IPS-18a (cell line): ENCODE data around the gene HYOU1.
"Not testable (repeated sequence)": the region's sequence is repeated elsewhere in the genome, so short reads cannot be mapped to it uniquely, and the experiment has no call there.

Experiments used
- H3K27ac ChIP-seq: one replicate; pipeline ENCODE4 v1.5.1; 2013; ENCODE audit warnings: low read length
- H3K27me3 ChIP-seq: one replicate; pipeline ENCODE4 v1.6.1; 2013; ENCODE audit warnings: mild to moderate bottlenecking, low read length; ENCODE audit not compliant: control insufficient read depth, insufficient read depth
- H3K36me3 ChIP-seq: one replicate; pipeline ENCODE4 v1.6.1; 2013; ENCODE audit warnings: low read depth, low read length; ENCODE audit not compliant: control insufficient read depth
- H3K4me1 ChIP-seq: one replicate; pipeline ENCODE4 v1.6.1; 2013; ENCODE audit warnings: low read depth, low read length; ENCODE audit not compliant: control insufficient read depth
- H3K4me3 ChIP-seq: one replicate; pipeline ENCODE4 v1.5.1; 2013; ENCODE audit warnings: low read length
- H3K9ac ChIP-seq: one replicate; pipeline ENCODE4 v1.6.1; 2013; ENCODE audit warnings: mild to moderate bottlenecking, low read length, moderate library complexity
- H3K9me3 ChIP-seq: one replicate; pipeline ENCODE4 v1.6.1; 2013; ENCODE audit warnings: low read depth, low read length; ENCODE audit not compliant: control insufficient read depth

The HYOU1 gene

DNA sequence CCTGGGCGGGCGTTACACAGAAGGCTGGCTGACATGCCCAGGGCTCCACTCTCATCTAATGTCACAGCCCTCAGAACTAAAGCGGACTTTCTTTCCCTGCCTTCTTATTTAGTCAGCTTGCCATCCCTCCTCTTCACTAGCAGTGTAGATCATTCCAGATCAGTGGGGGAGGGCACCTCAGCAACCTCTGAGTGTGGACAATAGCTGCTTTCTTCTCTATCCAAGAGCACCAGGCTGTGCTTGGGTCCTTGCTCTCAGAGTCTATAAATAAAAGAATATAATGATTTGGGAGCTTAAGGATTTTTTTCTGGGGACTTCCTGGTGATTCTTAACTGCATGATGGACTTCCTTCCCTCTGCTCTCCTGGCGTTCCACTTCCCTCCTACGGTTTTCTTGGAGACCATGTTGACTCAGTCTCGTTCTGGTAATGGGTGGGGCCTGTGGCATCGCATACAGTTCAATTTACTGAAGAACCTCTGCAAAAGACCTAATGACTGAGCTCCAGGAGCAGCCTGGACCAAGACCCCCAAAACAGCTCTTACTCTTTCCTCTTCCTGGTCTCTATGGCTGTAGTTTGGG, 24.8 kb upstream of the HYOU1 start:
- H3K27me3 ChIP-seq: no peaks in the 10 kb centered on the region
- H3K9me3 ChIP-seq: no peaks in the 10 kb centered on the region
- H3K9ac ChIP-seq: no peak overlapping the region
- H3K4me1 ChIP-seq: no peaks in the 10 kb centered on the region
- H3K27ac ChIP-seq: no peak overlapping the region
- no peak overlapping the region for H3K4me3 ChIP-seq
- H3K36me3 ChIP-seq: peaks cover 48% of the 10 kb centered on the region

DNA sequence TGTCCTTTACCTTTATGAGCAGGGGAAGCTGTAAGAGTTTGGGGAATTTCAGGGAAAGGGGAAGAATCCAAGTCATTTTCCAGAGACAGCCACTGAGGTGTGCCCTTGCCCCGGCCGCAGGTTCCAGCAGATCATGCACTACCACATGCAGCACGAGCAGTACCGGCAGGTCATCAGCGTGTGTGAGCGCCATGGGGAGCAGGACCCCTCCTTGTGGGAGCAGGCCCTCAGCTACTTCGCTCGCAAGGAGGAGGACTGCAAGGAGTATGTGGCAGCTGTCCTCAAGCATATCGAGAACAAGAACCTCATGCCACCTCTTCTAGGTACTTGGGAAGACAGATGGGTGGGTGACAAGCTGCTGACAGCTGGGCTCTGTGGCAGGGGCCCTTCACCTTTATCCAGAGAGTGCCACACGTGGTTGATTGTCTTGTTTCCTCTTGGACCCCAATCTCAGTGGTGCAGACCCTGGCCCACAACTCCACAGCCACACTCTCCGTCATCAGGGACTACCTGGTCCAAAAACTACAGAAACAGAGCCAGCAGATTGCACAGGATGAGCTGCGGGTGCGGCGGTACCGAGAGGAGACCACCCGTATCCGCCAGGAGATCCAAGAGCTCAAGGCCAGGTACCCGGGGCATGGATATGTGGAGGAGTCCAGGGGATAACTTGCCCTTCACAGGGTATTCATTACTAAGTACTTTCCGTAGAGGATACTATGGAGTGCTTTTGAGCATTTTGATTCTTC, 21.8 kb upstream of the HYOU1 start:
- Histone ChIP-seq H3K4me3 (no peak overlapping the region), H3K27ac (no peak overlapping the region), H3K36me3 (peaks cover 56% of the 10 kb centered on the region), H3K27me3 (no peaks in the 10 kb centered on the region), H3K9me3 (no peaks in the 10 kb centered on the region), H3K4me1 (no peaks in the 10 kb centered on the region), H3K9ac (no peak overlapping the region)

DNA sequence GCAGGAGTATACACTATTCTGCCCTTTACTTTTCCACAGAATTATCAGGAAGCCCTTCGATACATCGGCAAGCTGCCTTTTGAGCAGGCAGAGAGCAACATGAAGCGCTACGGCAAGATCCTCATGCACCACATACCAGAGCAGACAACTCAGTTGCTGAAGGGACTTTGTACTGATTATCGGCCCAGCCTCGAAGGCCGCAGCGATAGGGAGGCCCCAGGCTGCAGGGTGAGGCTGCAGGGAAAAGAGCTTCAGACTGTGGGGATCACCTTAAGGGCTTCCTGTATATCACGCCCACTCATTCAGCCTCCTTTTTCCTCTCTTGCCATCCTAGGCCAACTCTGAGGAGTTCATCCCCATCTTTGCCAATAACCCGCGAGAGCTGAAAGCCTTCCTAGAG, 20.8 kb upstream of the HYOU1 start:
- H3K27ac ChIP-seq: no peak overlapping the region

DNA sequence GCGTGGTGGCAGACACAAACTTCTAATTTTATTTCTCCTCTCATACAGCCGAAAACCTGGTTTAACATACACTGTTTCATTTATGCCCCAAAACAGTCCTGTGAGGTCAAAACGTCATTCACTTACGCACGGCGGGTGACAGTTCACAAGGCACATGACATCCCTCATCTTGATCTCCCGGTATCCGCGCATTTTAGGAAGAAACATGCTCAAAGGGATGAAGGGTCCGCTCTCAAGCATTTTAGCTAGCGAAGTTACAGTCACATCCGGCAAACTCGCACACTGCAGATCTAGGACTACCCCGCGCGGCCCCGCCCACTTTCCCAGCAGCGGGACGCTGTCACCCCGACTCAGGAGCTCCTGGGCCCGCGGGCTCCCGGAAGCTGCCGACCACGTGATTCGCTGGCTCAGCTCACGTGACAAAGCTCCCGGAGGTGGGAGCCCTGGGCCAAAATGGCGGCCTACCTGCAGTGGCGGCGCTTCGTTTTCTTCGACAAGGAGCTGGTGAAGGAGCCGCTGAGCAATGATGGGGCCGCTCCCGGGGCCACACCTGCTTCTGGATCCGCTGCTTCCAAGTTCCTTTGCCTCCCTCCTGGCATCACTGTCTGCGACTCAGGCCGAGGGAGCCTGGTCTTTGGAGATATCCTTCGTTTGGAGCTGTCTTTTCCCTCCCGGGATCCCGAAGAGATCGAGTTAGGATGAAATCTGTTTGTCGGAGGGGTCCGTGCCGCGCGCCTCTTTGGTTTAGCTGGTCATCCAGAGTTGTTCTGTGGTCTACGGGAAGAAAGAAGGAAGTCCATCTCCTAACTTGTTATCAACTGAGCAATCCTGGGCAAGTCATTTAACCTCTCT, 10.6 kb upstream of the HYOU1 start, which contains the start of gene VPS11:
Gene VPS11 (plus strand): TSS at position 448 of the 852 bp plus-strand sequence. CDS start 6 bp downstream, at position 454.
- peaks cover 21% of the 10 kb centered on the region for H3K36me3 ChIP-seq
- no peaks in the 10 kb centered on the region for H3K4me1 ChIP-seq
- no peaks in the 10 kb centered on the region for H3K9me3 ChIP-seq
- no peaks in the 10 kb centered on the region for H3K27me3 ChIP-seq
- H3K27ac ChIP-seq: no peak within 1 kb of the TSS
- peak within 1 kb of the TSS; percentile 91 for H3K9ac ChIP-seq
- peak within 1 kb of the TSS; percentile 95 for H3K4me3 ChIP-seq

More for the DNA sequence above, 20.8 kb upstream of the HYOU1 start:
- Histone ChIP-seq H3K27me3 (no peaks in the 10 kb centered on the region), H3K9me3 (no peaks in the 10 kb centered on the region), H3K4me3 (no peak overlapping the region), H3K4me1 (no peaks in the 10 kb centered on the region), H3K36me3 (peaks cover 67% of the 10 kb centered on the region), H3K9ac (no peak overlapping the region)

DNA sequence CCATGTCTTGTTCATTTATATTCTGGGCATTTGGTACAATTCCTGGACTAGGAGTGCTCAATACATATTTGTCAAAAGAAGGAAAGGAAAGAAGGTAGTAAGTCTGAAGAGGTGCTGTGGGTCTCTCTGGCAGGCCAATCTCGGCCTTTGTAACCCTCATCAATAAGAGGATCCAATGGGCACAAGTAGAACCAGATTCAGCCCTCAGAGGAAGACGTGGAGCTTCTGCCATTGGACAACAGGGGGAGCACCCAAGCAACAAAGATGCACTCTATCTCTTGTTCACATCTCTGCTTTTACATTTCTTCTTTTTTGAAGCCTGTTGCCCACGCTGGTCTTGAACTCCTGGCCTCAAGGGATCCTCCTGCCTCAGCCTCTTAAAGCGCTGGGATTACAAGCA, 8.4 kb upstream of the HYOU1 start:
- Histone ChIP-seq H3K36me3 (peaks cover 5% of the 10 kb centered on the region), H3K27ac (no peak overlapping the region), H3K27me3 (no peaks in the 10 kb centered on the region), H3K9ac (no peak overlapping the region), H3K9me3 (no peaks in the 10 kb centered on the region), H3K4me3 (no peak overlapping the region), H3K4me1 (no peaks in the 10 kb centered on the region)

GRCh38 chr11:119062779-119063178, 5.8 kb upstream of the HYOU1 start:
- H3K4me3 ChIP-seq: no peak overlapping the region
- H3K36me3 ChIP-seq: no peaks in the 10 kb centered on the region
- H3K9ac ChIP-seq: no peak overlapping the region
- no peaks in the 10 kb centered on the region for H3K27me3 ChIP-seq
- no peaks in the 10 kb centered on the region for H3K4me1 ChIP-seq
- H3K27ac ChIP-seq: no peak overlapping the region
- no peaks in the 10 kb centered on the region for H3K9me3 ChIP-seq

DNA sequence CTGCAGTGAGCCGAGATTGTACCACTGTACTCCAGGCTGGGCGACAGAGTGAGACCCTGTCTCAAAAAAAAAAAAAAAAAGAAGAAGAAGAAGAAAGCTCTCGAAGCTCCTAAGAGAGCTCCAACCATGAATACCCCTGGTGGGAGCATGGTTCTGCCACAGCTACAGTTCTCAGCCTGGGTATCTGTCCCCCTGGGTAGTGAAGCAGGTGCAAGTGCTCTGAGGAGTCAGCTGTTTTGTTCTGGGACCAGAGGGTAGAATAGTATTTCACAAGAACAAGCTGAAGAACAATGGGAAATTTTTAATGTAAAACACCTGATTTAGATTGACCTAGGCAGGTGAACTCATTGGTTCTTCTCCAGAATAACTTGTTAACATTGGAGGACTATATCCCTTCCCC, 4.3 kb upstream of the HYOU1 start:
- H3K4me3 ChIP-seq: no peak overlapping the region
- H3K27me3 ChIP-seq: no peaks in the 10 kb centered on the region
- no peak overlapping the region for H3K27ac ChIP-seq
- H3K9ac ChIP-seq: no peak overlapping the region
- H3K9me3 ChIP-seq: no peaks in the 10 kb centered on the region
- H3K36me3 ChIP-seq: no peaks in the 10 kb centered on the region
- H3K4me1 ChIP-seq: no peaks in the 10 kb centered on the region

GRCh38 chr11:119059128-119059527, 2.1 kb upstream of the HYOU1 start:
- not testable (repeated sequence) for H3K4me3 ChIP-seq, H3K27ac ChIP-seq

DNA sequence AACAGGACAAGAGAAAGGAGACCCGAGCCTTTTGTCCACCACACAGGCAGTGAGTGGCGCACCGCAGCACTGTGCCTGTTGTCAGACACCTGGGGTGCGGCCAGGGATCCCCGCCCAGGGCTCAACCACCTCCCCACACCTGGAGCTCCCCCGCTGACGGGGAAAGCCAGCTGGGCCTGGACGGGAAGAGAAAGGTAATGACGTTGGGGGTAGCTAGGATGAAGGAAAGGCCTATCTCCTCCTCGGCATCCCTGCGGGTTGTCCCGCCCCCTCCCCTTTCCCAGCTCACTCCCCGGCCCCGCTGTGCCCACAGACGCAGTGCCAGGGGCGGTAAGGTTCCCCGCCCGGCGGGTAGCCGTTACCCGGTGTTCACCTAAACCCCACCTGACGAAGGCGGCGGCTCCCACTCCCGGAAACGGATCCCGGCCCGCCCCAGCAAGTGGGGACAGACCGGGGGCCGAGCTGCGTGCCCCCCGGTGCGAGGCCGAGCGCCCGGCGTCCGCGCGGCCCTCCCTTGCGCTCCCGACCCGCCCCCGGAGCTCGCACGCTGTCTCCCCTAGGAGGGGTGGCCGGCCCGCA, 495 bp downstream of the HYOU1 start:
- Histone ChIP-seq H3K27me3 (no peaks in the 10 kb centered on the region), H3K9ac (peak overlapping the region; percentile 79), H3K27ac (no peak overlapping the region), H3K4me3 (peak overlapping the region; percentile 89), H3K36me3 (peaks cover 38% of the 10 kb centered on the region), H3K9me3 (no peaks in the 10 kb centered on the region), H3K4me1 (peaks cover 5% of the 10 kb centered on the region)

More at GRCh38 chr11:119059128-119059527, 2.1 kb upstream of the HYOU1 start:
- not testable (repeated sequence) for H3K4me1 ChIP-seq, H3K27me3 ChIP-seq, H3K9ac ChIP-seq, H3K9me3 ChIP-seq
- peaks cover 12% of the 10 kb centered on the region for H3K36me3 ChIP-seq

DNA sequence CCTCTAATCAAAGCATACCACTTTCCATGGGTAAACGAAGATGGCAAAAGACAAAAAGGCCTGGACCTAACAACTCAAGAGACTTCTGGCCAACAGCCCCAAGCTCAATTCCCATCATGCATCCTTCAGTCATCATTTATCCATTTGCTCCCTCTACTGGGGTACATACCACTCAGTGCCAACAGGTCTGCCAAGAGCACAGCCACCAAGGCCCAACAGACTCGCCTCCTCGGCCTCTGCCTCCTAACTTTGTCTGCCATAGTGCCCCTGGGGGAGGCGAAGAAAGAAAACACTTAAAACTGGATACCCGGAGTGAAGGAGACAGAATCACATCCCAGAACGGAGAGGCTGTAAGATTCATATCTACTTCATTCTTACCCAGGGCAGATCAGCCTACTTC, 1.1 kb downstream of the HYOU1 start:
- peak overlapping the region; percentile 79 for H3K9ac ChIP-seq
- no peak overlapping the region for H3K27ac ChIP-seq
- H3K4me1 ChIP-seq: peaks cover 5% of the 10 kb centered on the region
- peaks cover 44% of the 10 kb centered on the region for H3K36me3 ChIP-seq
- H3K4me3 ChIP-seq: peak overlapping the region; percentile 89
- no peaks in the 10 kb centered on the region for H3K27me3 ChIP-seq
- H3K9me3 ChIP-seq: no peaks in the 10 kb centered on the region

GRCh38 chr11:119054418-119054817, 2.6 kb downstream of the HYOU1 start:
- Histone ChIP-seq H3K9me3 (no peaks in the 10 kb centered on the region), H3K4me3 (no peak overlapping the region), H3K4me1 (peaks cover 5% of the 10 kb centered on the region), H3K36me3 (peaks cover 57% of the 10 kb centered on the region), H3K9ac (no peak overlapping the region), H3K27me3 (no peaks in the 10 kb centered on the region), H3K27ac (no peak overlapping the region)
